ENCODE data around the gene SH3PXD2A. TPM values are rescaled to one million over a fixed set of nuclear protein-coding genes. Genes with fewer than 3 reads are reported as not detected.

Gene SH3PXD2A
- total RNA-seq, 2 experiments from 2014 or later = 12.4 to 14.5 TPM

DNA sequence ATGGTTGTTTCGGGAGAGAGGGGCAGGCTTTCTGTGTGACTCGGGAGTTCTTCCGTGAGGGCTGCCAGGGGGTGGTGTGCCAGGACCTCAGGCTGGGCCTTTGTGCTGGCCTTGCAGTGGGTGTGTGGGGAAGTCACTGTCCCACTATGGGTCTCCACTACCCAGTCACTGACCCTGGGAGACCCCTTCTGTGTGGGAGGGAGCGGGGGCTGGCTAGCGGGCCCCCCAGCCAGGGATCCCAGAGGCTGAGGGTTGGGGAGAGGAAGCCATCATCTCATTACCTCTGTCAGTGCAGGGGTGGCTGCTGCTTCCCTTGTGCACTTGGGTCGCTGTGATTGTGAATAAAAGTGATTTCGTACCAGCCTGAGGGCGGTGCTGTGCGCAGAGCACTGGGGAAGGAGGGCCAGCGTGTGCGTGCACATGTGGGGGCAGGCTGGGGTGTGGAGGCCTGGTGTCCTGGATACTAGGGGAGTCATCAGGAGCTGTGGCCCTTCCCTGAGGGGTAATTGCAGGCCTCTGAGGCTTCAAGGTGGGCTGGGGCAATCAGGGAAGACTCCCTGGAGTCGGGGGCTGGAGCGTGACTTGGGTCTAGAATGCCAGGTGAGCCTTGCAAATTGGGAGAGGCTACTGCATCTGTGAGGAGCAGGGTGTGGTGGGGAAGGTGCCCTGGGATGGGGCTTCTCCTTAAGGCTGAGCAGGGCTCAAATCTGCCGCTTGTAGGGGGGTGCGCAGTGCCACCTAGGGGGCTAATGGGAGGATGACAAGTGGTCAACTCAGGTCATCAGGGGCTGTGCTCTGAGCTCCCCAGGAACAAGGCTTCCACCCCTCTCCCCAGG lies 263.0 kb downstream of the SH3PXD2A start:
- DNase-seq (peak; percentile 65), ATAC-seq (peak; percentile 79)
- H3K27me3 Mint-ChIP-seq = no peaks in the 10 kb centered on the region
- H3K27ac Mint-ChIP-seq = no peak overlapping the region
- no peaks in the 10 kb centered on the region for H3K9me3 Mint-ChIP-seq (ENCODE audit: low read depth)
- H3K36me3 Mint-ChIP-seq = no peaks in the 10 kb centered on the region
- H3K4me3 Mint-ChIP-seq = no peak overlapping the region
- CTCF ChIA-PET = interaction anchor here (0.5 to 2.0 kb wide), 22 partner anchors 8 to 196 kb away, joined by 3 to 13 read pairs (median 3); partner anchors contain the start of gene ATP5MK
- peaks cover 2% of the 10 kb centered on the region for H3K4me1 Mint-ChIP-seq

GRCh38 chr10:103590744-103591291 lies 264.6 kb downstream of the SH3PXD2A start:
- H3K4me3 Mint-ChIP-seq = no peak overlapping the region
- no peaks in the 10 kb centered on the region for H3K36me3 Mint-ChIP-seq
- peaks cover 7% of the 10 kb centered on the region for H3K4me1 Mint-ChIP-seq
- no peak for ATAC-seq
- H3K27ac Mint-ChIP-seq = no peak overlapping the region
- DNase-seq = no peak
- peaks cover 1% of the 10 kb centered on the region for H3K27me3 Mint-ChIP-seq
- no peaks in the 10 kb centered on the region for H3K9me3 Mint-ChIP-seq (ENCODE audit: low read depth)
- CTCF ChIA-PET = interaction anchor here (2.8 kb wide), 1 partner anchor 95 kb away, joined by 15 read pairs; no protein-coding TSS in a partner anchor

DNA sequence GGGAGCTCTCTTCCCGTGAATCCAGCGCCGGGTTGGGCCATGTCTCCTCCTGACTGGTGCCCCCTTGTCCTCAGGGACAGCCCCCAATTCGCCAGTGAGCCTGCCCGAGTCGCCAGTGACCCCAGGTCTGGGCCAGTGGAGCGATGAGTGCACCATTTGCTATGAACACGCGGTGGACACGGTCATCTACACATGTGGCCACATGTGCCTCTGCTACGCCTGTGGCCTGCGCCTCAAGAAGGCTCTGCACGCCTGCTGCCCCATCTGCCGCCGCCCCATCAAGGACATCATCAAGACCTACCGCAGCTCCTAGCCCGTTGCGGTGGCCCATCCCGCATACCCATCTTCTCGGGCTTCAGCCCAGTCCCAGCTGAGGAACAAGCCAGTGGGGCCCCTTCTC lies 265.3 kb downstream of the SH3PXD2A start:
- ATAC-seq (no peak), DNase-seq (no peak)
- CTCF ChIA-PET = interaction anchor here (1.1 to 2.8 kb wide), 3 partner anchors 16 to 96 kb away, joined by 4 to 15 read pairs (median 5); no protein-coding TSS in a partner anchor
- H3K27me3 Mint-ChIP-seq = peaks cover 3% of the 10 kb centered on the region
- H3K4me1 Mint-ChIP-seq = peaks cover 11% of the 10 kb centered on the region
- H3K9me3 Mint-ChIP-seq (ENCODE audit: low read depth) = no peaks in the 10 kb centered on the region
- no peak overlapping the region for H3K27ac Mint-ChIP-seq
- H3K36me3 Mint-ChIP-seq = no peaks in the 10 kb centered on the region
- H3K4me3 Mint-ChIP-seq = no peak overlapping the region

DNA sequence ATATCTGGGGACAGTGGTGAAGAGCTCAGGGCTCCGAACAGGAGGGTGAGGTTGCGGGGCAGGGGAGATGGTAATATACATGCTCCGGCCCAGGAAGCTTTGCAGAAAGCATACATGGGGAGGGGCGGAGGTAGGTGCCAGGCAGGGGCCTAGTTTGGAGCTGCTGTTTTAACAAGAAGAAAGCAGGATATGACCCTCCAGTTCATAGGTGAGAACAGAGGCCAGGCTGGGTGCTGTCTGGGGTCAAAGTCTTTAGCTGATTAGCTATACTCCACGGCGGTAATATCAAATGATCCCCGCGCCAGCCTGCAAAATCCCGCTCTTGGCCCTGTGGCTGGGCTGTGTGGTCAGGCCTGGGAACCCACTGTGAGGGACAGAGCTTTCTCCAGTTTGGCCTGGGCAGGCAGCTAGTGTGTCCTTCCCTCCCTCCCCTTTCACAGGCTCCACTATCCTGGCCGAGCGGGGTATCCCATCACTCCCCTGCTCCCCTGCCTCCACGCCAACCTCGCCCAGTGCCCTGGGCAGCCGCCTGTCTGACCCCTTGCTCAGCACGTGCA lies 266.2 kb downstream of the SH3PXD2A start:
- DNase-seq = no peak
- H3K36me3 Mint-ChIP-seq = no peaks in the 10 kb centered on the region
- no peak overlapping the region for H3K27ac Mint-ChIP-seq
- H3K4me1 Mint-ChIP-seq = peaks cover 12% of the 10 kb centered on the region
- H3K4me3 Mint-ChIP-seq = no peak overlapping the region
- peaks cover 3% of the 10 kb centered on the region for H3K27me3 Mint-ChIP-seq
- ATAC-seq = no peak
- CTCF ChIA-PET = interaction anchor here (0.8 to 2.8 kb wide), 4 partner anchors 17 to 97 kb away, joined by 3 to 15 read pairs (median 4); no protein-coding TSS in a partner anchor
- H3K9me3 Mint-ChIP-seq (ENCODE audit: low read depth) = no peaks in the 10 kb centered on the region

- DNase-seq = no peak
- no peaks in the 10 kb centered on the region for H3K36me3 Mint-ChIP-seq
- peaks cover 26% of the 10 kb centered on the region for H3K4me1 Mint-ChIP-seq
- peaks cover 8% of the 10 kb centered on the region for H3K27me3 Mint-ChIP-seq
- CTCF ChIA-PET = no interaction called here
- no peaks in the 10 kb centered on the region for H3K9me3 Mint-ChIP-seq (ENCODE audit: low read depth)
- H3K4me3 Mint-ChIP-seq = no peak overlapping the region
- no peak for ATAC-seq
- H3K27ac Mint-ChIP-seq = no peak overlapping the region
Measured at GRCh38 chr10:103587073-103587472, 268.3 kb downstream of the SH3PXD2A start.

DNA sequence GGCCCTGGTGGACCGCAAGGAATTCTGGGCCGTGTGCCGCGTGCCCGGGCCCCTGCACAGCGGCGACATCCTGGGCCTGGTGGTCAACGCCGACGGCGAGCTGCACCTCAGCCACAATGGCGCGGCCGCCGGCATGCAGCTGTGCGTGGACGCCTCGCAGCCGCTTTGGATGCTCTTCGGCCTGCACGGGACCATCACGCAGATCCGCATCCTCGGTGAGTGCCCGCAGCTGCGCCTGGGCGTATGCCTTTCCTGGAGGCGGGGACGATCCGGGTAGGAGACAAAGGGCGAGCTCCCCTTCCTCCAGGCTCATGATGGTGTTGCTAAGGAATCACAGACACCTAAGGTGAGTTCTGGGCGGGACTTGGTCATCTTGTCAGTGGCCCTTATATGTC lies 270.4 kb downstream of the SH3PXD2A start:
- H3K9me3 Mint-ChIP-seq (ENCODE audit: low read depth) = no peaks in the 10 kb centered on the region

GRCh38 chr10:103584216-103585010 lies 271.0 kb downstream of the SH3PXD2A start:
- Mint-ChIP-seq H3K4me3 (peak overlapping the region; percentile 79), H3K4me1 (peaks cover 26% of the 10 kb centered on the region), H3K27me3 (peaks cover 10% of the 10 kb centered on the region), H3K27ac (peak overlapping the region; percentile 84), H3K36me3 (no peaks in the 10 kb centered on the region), H3K9me3 (ENCODE audit: low read depth) (no peaks in the 10 kb centered on the region)
- peak; percentile 82 for ATAC-seq
- CTCF ChIA-PET = interaction anchor here (0.7 to 3.4 kb wide), 4 partner anchors 9 to 109 kb away, joined by 3 to 13 read pairs (median 8); no protein-coding TSS in a partner anchor
- peak; percentile 83 for DNase-seq

More for the DNA sequence above, 270.4 kb downstream of the SH3PXD2A start:
- no peak for DNase-seq
- CTCF ChIA-PET = interaction anchor here (1.0 to 3.4 kb wide), 3 partner anchors 8 to 108 kb away, joined by 3 to 13 read pairs (median 11); no protein-coding TSS in a partner anchor
- Mint-ChIP-seq H3K4me3 (peak overlapping the region; percentile 79), H3K27me3 (peaks cover 10% of the 10 kb centered on the region), H3K27ac (no peak overlapping the region), H3K4me1 (peaks cover 26% of the 10 kb centered on the region), H3K36me3 (no peaks in the 10 kb centered on the region)
- no peak for ATAC-seq

DNA sequence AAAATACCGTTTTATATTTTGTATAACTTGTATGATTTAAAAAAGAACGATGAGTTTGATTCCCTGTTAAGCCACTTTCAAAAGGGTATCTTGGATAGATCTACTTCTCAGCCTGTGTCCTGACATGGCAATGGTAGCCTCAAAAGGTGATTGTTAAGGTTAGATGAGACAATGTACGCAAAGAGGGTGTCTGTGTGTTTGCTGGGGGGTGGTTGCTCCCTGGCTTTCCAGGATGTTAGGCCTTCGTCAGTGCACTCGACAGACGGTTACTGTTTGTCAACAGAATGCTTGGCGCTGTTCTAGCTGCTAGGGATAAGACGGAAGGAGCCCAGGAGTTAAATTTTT lies 271.5 kb downstream of the SH3PXD2A start:
- ATAC-seq = peak; percentile 28
- CTCF ChIA-PET = interaction anchor here (0.7 to 3.4 kb wide), 4 partner anchors 9 to 110 kb away, joined by 3 to 13 read pairs (median 8); no protein-coding TSS in a partner anchor
- H3K27me3 Mint-ChIP-seq = peaks cover 10% of the 10 kb centered on the region
- DNase-seq = no peak
- no peaks in the 10 kb centered on the region for H3K9me3 Mint-ChIP-seq (ENCODE audit: low read depth)
- peak overlapping the region; percentile 79 for H3K4me3 Mint-ChIP-seq
- peaks cover 26% of the 10 kb centered on the region for H3K4me1 Mint-ChIP-seq
- peak overlapping the region; percentile 84 for H3K27ac Mint-ChIP-seq
- no peaks in the 10 kb centered on the region for H3K36me3 Mint-ChIP-seq

DNA sequence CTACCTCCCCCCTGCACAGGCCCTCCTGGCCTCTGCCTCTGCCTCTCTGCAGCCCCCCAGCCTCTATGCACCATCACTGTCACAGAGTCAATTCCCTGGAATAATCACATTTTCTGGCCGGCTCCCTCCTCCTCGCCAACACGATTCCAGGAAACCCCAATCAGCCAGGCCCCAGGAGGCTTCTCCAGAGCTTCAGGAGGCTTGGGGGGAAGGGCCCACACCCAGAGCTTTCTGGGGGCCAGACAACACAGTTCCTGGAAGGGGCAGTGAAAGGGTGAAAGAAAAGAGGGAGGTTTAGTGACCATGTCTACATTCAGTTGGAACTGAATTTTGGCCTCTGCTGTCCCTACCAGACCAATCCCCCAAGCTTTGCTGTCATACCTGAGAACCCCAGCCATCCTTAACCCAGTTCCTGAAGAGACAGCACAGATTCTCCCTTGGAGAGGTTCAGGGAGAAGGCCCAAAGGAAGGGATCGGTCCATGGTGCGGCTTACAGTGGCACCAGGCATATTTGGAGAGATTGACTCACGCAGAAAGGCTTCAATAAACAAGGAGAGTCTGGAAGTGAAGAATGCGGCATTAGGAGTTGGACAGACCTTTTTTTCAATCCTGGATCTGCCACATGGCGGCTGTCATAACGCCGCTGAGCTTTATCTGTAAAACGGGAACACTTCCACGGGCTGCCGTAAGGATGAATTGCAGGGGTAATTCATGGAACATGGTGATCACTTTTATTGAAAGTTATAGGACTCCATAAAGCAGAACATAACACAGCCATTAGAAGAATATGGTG lies 272.8 kb downstream of the SH3PXD2A start:
- H3K27me3 Mint-ChIP-seq = peaks cover 10% of the 10 kb centered on the region
- no peak overlapping the region for H3K27ac Mint-ChIP-seq
- H3K4me3 Mint-ChIP-seq = no peak overlapping the region
- no peaks in the 10 kb centered on the region for H3K36me3 Mint-ChIP-seq
- CTCF ChIA-PET = interaction anchor here (1.1 to 3.4 kb wide), 5 partner anchors 11 to 104 kb away, joined by 3 to 13 read pairs (median 5); no protein-coding TSS in a partner anchor
- peaks cover 25% of the 10 kb centered on the region for H3K4me1 Mint-ChIP-seq
- ATAC-seq = no peak
- H3K9me3 Mint-ChIP-seq (ENCODE audit: low read depth) = no peaks in the 10 kb centered on the region
- DNase-seq = no peak

- Mint-ChIP-seq H3K36me3 (no peaks in the 10 kb centered on the region), H3K27ac (no peak overlapping the region), H3K4me1 (peaks cover 22% of the 10 kb centered on the region), H3K9me3 (ENCODE audit: low read depth) (no peaks in the 10 kb centered on the region), H3K27me3 (peaks cover 10% of the 10 kb centered on the region), H3K4me3 (no peak overlapping the region)
- ATAC-seq (no peak), DNase-seq (no peak)
- CTCF ChIA-PET = interaction anchor here (0.9 to 1.7 kb wide), 3 partner anchors 11 to 105 kb away, joined by 3 to 6 read pairs (median 5); no protein-coding TSS in a partner anchor
Measured at GRCh38 chr10:103581499-103581898, 273.9 kb downstream of the SH3PXD2A start.

DNA sequence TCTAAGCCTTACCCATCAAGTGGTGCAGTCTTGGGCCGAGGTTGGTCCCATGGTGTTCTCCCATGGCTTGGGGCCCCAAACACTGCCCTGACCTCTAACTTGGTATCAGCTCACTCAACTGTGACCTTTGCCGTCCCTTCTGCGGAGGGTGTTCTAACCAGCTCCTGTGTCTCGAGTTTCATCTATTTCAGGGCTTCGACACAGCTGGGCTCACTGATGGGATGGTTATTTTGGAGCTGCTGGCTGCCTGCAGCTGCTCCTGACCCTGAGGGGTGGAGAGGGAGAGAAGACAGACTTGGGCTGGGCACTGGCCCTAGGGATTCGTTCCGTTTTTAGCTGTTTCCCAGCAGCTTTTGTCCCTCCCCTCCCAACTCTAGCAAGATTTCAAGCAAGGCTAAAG lies 274.9 kb downstream of the SH3PXD2A start:
- Mint-ChIP-seq H3K4me3 (no peak overlapping the region), H3K9me3 (ENCODE audit: low read depth) (no peaks in the 10 kb centered on the region), H3K27ac (no peak overlapping the region), H3K27me3 (peaks cover 7% of the 10 kb centered on the region), H3K36me3 (no peaks in the 10 kb centered on the region), H3K4me1 (peaks cover 17% of the 10 kb centered on the region)
- ATAC-seq (no peak), DNase-seq (no peak)
- CTCF ChIA-PET = interaction anchor here (1.5 to 1.9 kb wide), 3 partner anchors 12 to 106 kb away, joined by 3 to 7 read pairs (median 5); no protein-coding TSS in a partner anchor

- DNase-seq = no peak
- Mint-ChIP-seq H3K4me3 (no peak overlapping the region), H3K36me3 (no peaks in the 10 kb centered on the region), H3K9me3 (ENCODE audit: low read depth) (no peaks in the 10 kb centered on the region), H3K27ac (no peak overlapping the region), H3K27me3 (peaks cover 7% of the 10 kb centered on the region), H3K4me1 (peaks cover 14% of the 10 kb centered on the region)
- no peak for ATAC-seq
- CTCF ChIA-PET = interaction anchor here (1.5 to 1.9 kb wide), 3 partner anchors 13 to 106 kb away, joined by 3 to 7 read pairs (median 5); no protein-coding TSS in a partner anchor
Measured at GRCh38 chr10:103580011-103580410, 275.4 kb downstream of the SH3PXD2A start.

All from activated CD8-positive, alpha-beta memory T cell treated with anti-CD3 and anti-CD28 coated beads, Interleukin-2, amount 10 ng/mL, durations not matched to agents 7 days and 5 days (primary cell).